ENCODE data around the gene BIK.

The BIK gene

GRCh38 chr22:43163241-43163795, 52.8 kb downstream of the BIK start:
- no peak for DNase-seq

GRCh38 chr22:43164636-43165035, 54.1 kb downstream of the BIK start:
- no peak for DNase-seq

- DNase-seq, result no peak
Measured at GRCh38 chr22:43166132-43166930, 55.8 kb downstream of the BIK start.

- no peak for DNase-seq
Measured at GRCh38 chr22:43167001-43167589, 56.5 kb downstream of the BIK start.

GRCh38 chr22:43168471-43169309, 58.1 kb downstream of the BIK start:
- no peak for DNase-seq

GRCh38 chr22:43169310-43170130, 59.0 kb downstream of the BIK start:
- DNase-seq, result no peak

- DNase-seq, result no peak
Measured at GRCh38 chr22:43170131-43170480, 59.6 kb downstream of the BIK start.

GRCh38 chr22:43171019-43171491, 60.5 kb downstream of the BIK start:
- no peak for DNase-seq

GRCh38 chr22:43171607-43172006, 61.1 kb downstream of the BIK start:
- no peak for DNase-seq

- DNase-seq, result no peak
Measured at GRCh38 chr22:43172191-43172590, 61.6 kb downstream of the BIK start.

GRCh38 chr22:43173566-43173965, 63.0 kb downstream of the BIK start:
- DNase-seq, result no peak

GRCh38 chr22:43173976-43174720, 63.6 kb downstream of the BIK start:
- DNase-seq, result no peak

- DNase-seq, result no peak
Measured at GRCh38 chr22:43174941-43175531, 64.5 kb downstream of the BIK start.

GRCh38 chr22:43176090-43176489, 65.5 kb downstream of the BIK start:
- DNase-seq, result no peak

- DNase-seq, result no peak
Measured at GRCh38 chr22:43177479-43177878, 66.9 kb downstream of the BIK start.

All from activated CD4-positive, alpha-beta T cell treated with anti-CD3 and anti-CD28 coated beads for 4 hours (primary cell).